SK-N-MC (cell line): ENCODE measurements around the gene PLEKHM1.

Experiments used
- DNase-seq: peaks from one replicate; pipeline ENCODE4 v3.0.0-alpha.2; 2011; ENCODE audit warnings: low read depth, low spot score
- H3K27ac ChIP-seq: fragments of 200-600 bp; sonication (generic); 2 replicates; pipeline ENCODE4 v1.5.1; 2016; ENCODE audit warnings: mixed run types
- H3K36me3 ChIP-seq: fragments of 200-600 bp; sonication (generic); 2 replicates; pipeline ENCODE4 v1.6.1; 2017; ENCODE audit warnings: antibody characterized with exemption, low read length, mixed read lengths; ENCODE audit not compliant: insufficient read depth
- H3K4me3 ChIP-seq: fragments of 200-600 bp; sonication (generic); 2 replicates; pipeline ENCODE4 v1.5.1; 2016
- H3K9ac ChIP-seq: fragments of 200-600 bp; sonication (generic); 2 replicates; pipeline ENCODE4 v1.8.0; 2017; ENCODE audit warnings: mixed run types, mixed read lengths; ENCODE audit not compliant: insufficient read length
- H3K9me3 ChIP-seq: fragments of 200-600 bp; sonication (generic); 2 replicates; pipeline ENCODE4 v1.6.1; 2017; ENCODE audit warnings: low read depth, mild to moderate bottlenecking, antibody characterized with exemption, low read length, moderate library complexity, mixed read lengths
- EZH2 ChIP-seq: fragments of 200-600 bp; sonication (generic); IDR thresholded peaks from one replicate; pipeline ENCODE4 v1.6.1; 2017; ENCODE audit warnings: antibody characterized with exemption
- FOXP2 ChIP-seq: optimal IDR thresholded peaks from 2 replicates; pipeline ENCODE3; 2011; ENCODE audit warnings: mild to moderate bottlenecking, moderate library complexity; ENCODE audit not compliant: insufficient read depth; ENCODE audit errors: extremely low read length, control extremely low read depth
- POLR2AphosphoS5 ChIP-seq: IDR thresholded peaks from 2 replicates; pipeline ENCODE4 v1.6.1; 2012; ENCODE audit warnings: mild to moderate bottlenecking, low read depth, low read length, borderline replicate concordance

PLEKHM1 gene

DNA sequence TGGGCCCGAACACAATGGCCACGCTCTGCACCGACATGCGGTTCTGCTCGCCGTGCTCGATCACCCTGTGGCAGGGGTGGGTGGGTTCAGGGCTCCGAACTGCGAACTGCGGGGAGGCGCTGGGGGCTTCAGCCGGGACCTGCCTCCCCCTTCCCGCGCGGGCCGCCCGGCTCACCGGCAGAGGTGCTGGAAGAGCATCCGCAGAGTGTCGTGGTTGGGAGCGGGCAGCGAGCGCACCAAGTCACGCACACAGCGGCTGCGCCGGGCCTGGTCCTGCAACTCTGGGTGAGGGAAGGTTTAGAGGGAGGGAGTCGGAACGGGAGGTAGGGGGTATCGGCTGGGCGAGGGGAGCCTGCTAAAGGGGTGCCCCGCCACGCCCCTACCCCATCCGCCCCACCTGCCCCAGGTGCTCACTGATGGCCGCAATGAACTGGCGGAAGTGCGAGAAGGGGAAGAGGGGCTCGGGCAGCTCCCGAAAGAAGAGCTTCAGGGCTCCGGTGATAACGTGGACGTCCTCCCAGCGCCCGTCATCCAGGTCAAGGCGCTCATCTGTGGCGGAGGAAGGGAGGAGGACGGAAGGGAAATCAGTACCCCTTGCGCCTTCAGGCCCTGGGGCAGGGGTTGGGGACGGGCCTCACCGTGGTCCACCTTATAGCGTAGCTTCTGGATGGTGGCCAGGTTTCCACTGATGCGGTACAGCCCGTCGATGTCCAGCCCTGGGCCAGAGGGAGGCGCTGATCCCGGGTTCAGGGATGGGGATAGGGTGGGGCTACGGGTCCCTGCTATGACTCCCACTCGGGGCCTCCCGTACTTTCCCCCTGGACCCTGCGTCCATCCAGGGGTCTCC, 94.7 kb downstream of the PLEKHM1 start:
- no peak for TF ChIP-seq FOXP2
- TF ChIP-seq EZH2 = no peak
- no peak for TF ChIP-seq POLR2AphosphoS5
- no peak overlapping the region for H3K27ac ChIP-seq

DNA sequence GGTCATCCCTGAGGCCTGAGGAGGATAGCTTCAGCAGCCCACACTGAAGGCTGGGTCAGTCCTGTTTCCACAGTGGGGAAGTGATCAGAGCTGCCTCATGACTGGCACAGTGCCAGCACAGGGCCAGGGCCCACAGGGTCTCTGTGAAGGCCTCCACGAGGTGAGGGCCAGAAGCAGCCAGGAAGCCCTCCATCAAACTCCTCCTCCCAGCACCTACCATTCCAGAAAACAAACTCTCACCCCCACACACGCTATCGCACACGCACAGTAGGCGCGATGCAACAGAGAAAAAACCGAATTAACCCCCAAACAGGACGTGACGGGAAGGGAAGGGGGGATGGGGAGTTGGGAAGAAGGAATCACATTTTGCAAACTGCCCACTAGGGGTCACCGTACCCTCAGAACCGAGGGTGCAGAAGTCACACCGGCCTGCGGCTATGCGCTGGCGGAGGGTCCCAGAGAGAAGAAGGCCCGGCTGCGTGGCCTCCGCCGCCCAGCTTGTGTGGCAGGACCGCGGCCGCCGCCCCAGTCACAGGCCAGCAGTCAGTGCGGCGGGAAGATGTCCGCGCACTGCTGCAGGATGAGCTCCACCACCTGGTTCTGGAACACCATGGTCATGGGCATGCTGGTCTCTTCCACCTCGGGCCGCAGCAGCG, 95.5 kb downstream of the PLEKHM1 start:
- Histone ChIP-seq H3K36me3 (no peaks in the 10 kb centered on the region), H3K9me3 (no peaks in the 10 kb centered on the region), H3K9ac (no peak overlapping the region), H3K4me3 (no peak overlapping the region), H3K27ac (no peak overlapping the region)
- no peak for TF ChIP-seq EZH2
- TF ChIP-seq POLR2AphosphoS5 = no peak
- TF ChIP-seq FOXP2 = no peak
- DNase-seq = peak; percentile 26

More for the DNA sequence above, 94.7 kb downstream of the PLEKHM1 start:
- Histone ChIP-seq H3K9ac (no peak overlapping the region), H3K9me3 (no peaks in the 10 kb centered on the region), H3K4me3 (no peak overlapping the region), H3K36me3 (no peaks in the 10 kb centered on the region)
- no peak for DNase-seq

DNA sequence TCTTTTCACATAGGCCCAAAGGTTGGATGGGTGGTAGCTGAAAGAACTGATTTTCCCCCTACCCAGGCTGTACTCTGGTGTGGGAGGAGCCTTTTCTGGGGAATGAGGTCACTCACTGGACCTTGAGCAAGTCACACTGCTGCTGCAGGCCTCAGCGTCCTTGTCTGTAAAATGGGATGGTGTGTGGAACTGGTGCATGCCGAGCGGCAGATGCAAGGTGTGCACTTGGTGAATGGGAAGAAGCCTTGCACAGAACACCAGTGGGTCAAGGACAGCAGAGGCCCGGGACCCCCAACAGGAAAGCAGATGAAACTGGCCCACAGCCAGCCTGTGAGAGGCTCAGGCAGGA, 96.0 kb downstream of the PLEKHM1 start:
- TF ChIP-seq EZH2 (no peak), POLR2AphosphoS5 (no peak), FOXP2 (no peak)
- Histone ChIP-seq H3K36me3 (no peaks in the 10 kb centered on the region), H3K4me3 (no peak overlapping the region), H3K9ac (no peak overlapping the region), H3K9me3 (no peaks in the 10 kb centered on the region), H3K27ac (no peak overlapping the region)
- DNase-seq = no peak

GRCh38 chr17:45394091-45394490, 96.4 kb downstream of the PLEKHM1 start:
- Histone ChIP-seq H3K4me3 (no peak overlapping the region), H3K9ac (no peak overlapping the region), H3K9me3 (no peaks in the 10 kb centered on the region), H3K27ac (no peak overlapping the region), H3K36me3 (no peaks in the 10 kb centered on the region)
- TF ChIP-seq FOXP2 = no peak
- TF ChIP-seq EZH2 = no peak
- DNase-seq = no peak

DNA sequence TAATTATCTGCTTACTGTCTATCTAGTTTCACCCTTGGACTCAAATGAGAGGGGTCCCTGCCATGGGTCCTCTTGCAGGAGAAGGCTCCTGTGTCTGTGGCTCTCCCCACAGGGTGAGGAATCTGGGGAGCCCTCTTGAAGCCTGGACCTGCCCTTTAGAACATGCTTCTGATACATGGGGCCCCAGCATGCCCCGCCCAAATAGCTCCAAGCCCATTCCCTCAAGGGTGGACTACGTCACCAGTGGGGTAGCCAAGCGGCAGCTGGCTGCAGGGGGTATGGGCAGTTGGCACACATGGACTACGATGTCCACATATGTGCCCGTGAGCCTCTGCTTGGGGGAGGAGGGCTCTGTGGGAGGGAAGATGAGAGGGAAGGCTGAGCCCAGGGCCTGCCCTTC, 97.1 kb downstream of the PLEKHM1 start:
- H3K36me3 ChIP-seq = no peaks in the 10 kb centered on the region
- TF ChIP-seq EZH2 (no peak), FOXP2 (no peak), POLR2AphosphoS5 (no peak)

GRCh38 chr17:45391918-45392317, 98.6 kb downstream of the PLEKHM1 start:
- TF ChIP-seq FOXP2 (no peak), EZH2 (no peak), POLR2AphosphoS5 (no peak)
- Histone ChIP-seq H3K9me3 (no peaks in the 10 kb centered on the region), H3K27ac (no peak overlapping the region), H3K36me3 (no peaks in the 10 kb centered on the region), H3K4me3 (no peak overlapping the region), H3K9ac (no peak overlapping the region)
- DNase-seq = no peak

More for the DNA sequence above, 97.1 kb downstream of the PLEKHM1 start:
- no peak for DNase-seq
- H3K9me3 ChIP-seq = no peaks in the 10 kb centered on the region
- H3K9ac ChIP-seq = no peak overlapping the region
- H3K4me3 ChIP-seq = no peak overlapping the region
- no peak overlapping the region for H3K27ac ChIP-seq

DNA sequence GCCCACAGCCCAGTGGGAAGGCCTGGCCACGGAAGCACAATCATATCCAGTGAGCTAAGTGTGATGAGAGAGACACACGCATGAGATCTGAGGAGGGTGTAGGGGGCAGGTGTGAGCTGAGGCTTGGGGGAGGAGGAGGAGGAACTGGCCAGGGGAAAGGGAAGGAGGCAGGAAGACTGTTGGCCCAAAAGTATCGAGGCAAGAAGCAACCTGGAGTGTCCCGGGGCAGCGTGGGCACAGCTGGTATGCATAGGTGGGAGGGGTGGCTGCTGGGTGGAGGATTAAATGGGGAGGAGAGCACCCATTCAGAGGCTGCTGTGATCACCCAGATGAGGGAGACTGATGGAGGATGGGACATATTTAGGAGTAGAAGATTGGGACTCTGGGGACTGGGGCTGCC, 99.2 kb downstream of the PLEKHM1 start:
- no peak overlapping the region for H3K4me3 ChIP-seq
- DNase-seq = no peak
- no peaks in the 10 kb centered on the region for H3K36me3 ChIP-seq
- H3K27ac ChIP-seq = no peak overlapping the region
- H3K9me3 ChIP-seq = no peaks in the 10 kb centered on the region
- H3K9ac ChIP-seq = no peak overlapping the region
- TF ChIP-seq EZH2 = no peak
- no peak for TF ChIP-seq POLR2AphosphoS5
- no peak for TF ChIP-seq FOXP2

DNA sequence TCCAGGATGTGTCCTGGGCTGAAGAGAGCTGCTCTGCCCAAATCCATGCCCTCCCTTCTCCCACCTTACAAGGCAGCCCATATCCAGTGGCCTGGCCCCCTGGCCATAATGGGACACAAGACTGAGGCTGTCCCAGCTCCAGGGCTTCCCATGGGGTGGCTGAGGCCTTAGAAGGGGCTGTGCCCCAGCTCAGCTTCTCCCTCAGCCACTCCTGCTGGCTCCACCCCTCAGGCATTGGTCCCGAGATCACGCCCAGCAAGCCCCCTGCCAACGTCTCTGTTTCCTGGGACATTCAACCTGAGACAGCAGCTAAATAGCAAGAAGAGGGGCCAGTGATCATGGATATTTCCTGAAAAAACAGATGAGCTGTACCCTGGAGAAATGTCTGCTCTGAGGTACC, 101.2 kb downstream of the PLEKHM1 start:
- TF ChIP-seq EZH2 = no peak
- H3K9me3 ChIP-seq = no peaks in the 10 kb centered on the region
- no peak overlapping the region for H3K9ac ChIP-seq
- H3K4me3 ChIP-seq = no peak overlapping the region
- DNase-seq = no peak
- H3K27ac ChIP-seq = no peak overlapping the region
- H3K36me3 ChIP-seq = no peaks in the 10 kb centered on the region
